Measurements from ENCODE around the gene GJA3. TPM values are rescaled to one million over a fixed set of nuclear protein-coding genes. Genes with fewer than 3 reads are reported as not detected.
A peak's percentile ranks its signal among the peaks of the same experiment; 100 is the strongest.

GJA3 gene
- total and polyA plus RNA-seq, 2 of the 8 experiments (the other 6 are each of a cell fraction or from before 2014, with no cell fraction given): 0.12 to 0.60 TPM

DNA sequence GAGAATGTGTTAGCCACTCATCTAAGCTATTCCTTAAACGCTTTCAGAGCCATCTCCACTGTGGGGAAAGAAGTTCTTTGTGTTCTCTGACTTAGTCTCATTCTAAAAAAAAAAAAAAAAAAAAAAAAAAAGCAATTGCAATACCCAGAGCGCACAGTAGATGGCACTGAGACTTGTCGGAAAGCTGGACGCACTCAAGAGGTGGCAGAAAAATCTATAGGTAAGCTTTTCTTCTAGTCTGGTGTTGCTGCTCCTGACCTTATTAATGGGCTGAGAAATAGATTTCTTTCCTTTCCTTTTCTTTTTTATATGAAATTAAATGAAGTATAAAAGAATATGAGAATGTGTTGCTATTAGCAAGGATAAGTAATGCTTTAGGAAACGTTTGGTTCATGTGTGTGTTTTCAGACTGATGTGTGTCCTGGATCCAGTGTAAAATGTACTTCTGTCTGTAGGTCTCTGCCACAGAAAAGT is 36.5 kb upstream of the GJA3 start:
- POLR2A ChIA-PET (ENCODE audit: partially characterized antibody): no interaction called here

More for the DNA sequence above, 36.5 kb upstream of the GJA3 start:
- H3K79me2 ChIP-seq (ENCODE audit: control insufficient read depth in 1 of 2, insufficient read depth in 2 of 2, low read length in 2 of 2): no peaks in the 10 kb centered on the region
- no peak overlapping the region for H3K27ac ChIP-seq (ENCODE audit: low read depth, low read length)
- peaks cover 28 to 49% (median 45%) of the 10 kb centered on the region in 4 experiments for H3K27me3 ChIP-seq (replicated peaks in 1 of 4; ENCODE audit: control insufficient read depth in 3 of 4, extremely low read depth in 1 of 4, insufficient read depth in 3 of 4, low read length in 3 of 4)
- H2BK15ac ChIP-seq (ENCODE audit: low read length): no peak overlapping the region
- H2BK5ac ChIP-seq (ENCODE audit: low read depth, low read length): no peak overlapping the region
- no peak overlapping the region for H4K8ac ChIP-seq (ENCODE audit: extremely low read depth, insufficient read depth, low read length)
- H3K14ac ChIP-seq (ENCODE audit: insufficient read length): no peak overlapping the region
- H2BK12ac ChIP-seq (ENCODE audit: low read depth, low read length): no peak overlapping the region
- no peak overlapping the region for H3K4ac ChIP-seq (replicated peaks; ENCODE audit: insufficient read length, low read depth, low read length)
- H4K20me1 ChIP-seq (replicated peaks in 1 of 2; ENCODE audit: control insufficient read depth in 1 of 2, insufficient read depth in 2 of 2, low read length in 2 of 2): peaks cover 0 to 7% of the 10 kb centered on the region in 2 experiments
- H3K23me2 ChIP-seq (ENCODE audit: low read depth, low read length): no peaks in the 10 kb centered on the region; the same call in 1 of the 2 replicates
- H3K9ac ChIP-seq (replicated peaks in 1 of 4; ENCODE audit: extremely low read depth in 1 of 4, low read depth in 3 of 4, low read length in 3 of 4): no peak overlapping the region
- H2AFZ ChIP-seq (ENCODE audit: low read length): no peak overlapping the region
- DNase-seq (ENCODE audit: low read depth in 1 of 2, low spot score in 2 of 2) (no peak), FAIRE-seq (no peak)
- TF ChIP-seq RAD21 (IDR thresholded peaks at IDR 0.05 in 1 of 2, conservative IDR thresholded peaks at IDR 0.05 in 1 of 2; ENCODE audit: low read depth in 2 of 2, low read length in 2 of 2): peak; percentile 74 to 77
- no peak for TF ChIP-seq TCF12 (IDR thresholded peaks at IDR 0.05; ENCODE audit: low read depth, low read length)
- TF ChIP-seq, protein P1, sequence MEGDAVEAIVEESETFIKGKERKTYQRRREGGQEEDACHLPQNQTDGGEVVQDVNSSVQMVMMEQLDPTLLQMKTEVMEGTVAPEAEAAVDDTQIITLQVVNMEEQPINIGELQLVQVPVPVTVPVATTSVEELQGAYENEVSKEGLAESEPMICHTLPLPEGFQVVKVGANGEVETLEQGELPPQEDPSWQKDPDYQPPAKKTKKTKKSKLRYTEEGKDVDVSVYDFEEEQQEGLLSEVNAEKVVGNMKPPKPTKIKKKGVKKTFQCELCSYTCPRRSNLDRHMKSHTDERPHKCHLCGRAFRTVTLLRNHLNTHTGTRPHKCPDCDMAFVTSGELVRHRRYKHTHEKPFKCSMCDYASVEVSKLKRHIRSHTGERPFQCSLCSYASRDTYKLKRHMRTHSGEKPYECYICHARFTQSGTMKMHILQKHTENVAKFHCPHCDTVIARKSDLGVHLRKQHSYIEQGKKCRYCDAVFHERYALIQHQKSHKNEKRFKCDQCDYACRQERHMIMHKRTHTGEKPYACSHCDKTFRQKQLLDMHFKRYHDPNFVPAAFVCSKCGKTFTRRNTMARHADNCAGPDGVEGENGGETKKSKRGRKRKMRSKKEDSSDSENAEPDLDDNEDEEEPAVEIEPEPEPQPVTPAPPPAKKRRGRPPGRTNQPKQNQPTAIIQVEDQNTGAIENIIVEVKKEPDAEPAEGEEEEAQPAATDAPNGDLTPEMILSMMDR (IDR thresholded peaks at IDR 0.05; ENCODE audit: control extremely low read depth in 1 of 3, insufficient read depth in 1 of 3, low read depth in 1 of 3, low read length in 3 of 3): peak; percentile 37 to 58 (median 53)
- H4K91ac ChIP-seq (replicated peaks; ENCODE audit: insufficient read length, low read length): no peak overlapping the region
- H4K5ac ChIP-seq (ENCODE audit: insufficient read length, low read depth, low read length): no peak overlapping the region
- peaks cover 0 to 9% (median 3%) of the 10 kb centered on the region in 4 experiments; a peak in 5 of 7 replicates for H3K4me1 ChIP-seq (replicated peaks in 1 of 4; ENCODE audit: control insufficient read depth in 3 of 4, insufficient read depth in 4 of 4, low read length in 3 of 4)
- H2BK120ac ChIP-seq (replicated peaks; ENCODE audit: low read depth, low read length): no peak overlapping the region
- H3K79me1 ChIP-seq (ENCODE audit: low read depth, low read length): no peaks in the 10 kb centered on the region
- no peak overlapping the region for H2BK20ac ChIP-seq (ENCODE audit: low read length)
- no peak overlapping the region for H3K18ac ChIP-seq (ENCODE audit: extremely low read depth, low read length)
- H3K56ac ChIP-seq (replicated peaks; ENCODE audit: insufficient read length, low read depth, low read length): no peak overlapping the region
- no peak overlapping the region for H3K4me2 ChIP-seq (ENCODE audit: insufficient read depth in 1 of 2, low read depth in 2 of 2, low read length in 2 of 2)
- no peak overlapping the region for H2AK5ac ChIP-seq (ENCODE audit: low read depth, low read length)
- WGBS, 2 experiments (ENCODE audit: extremely low coverage in 1 of 2, insufficient coverage in 1 of 2, insufficient read length in 1 of 2, insufficient replicate concordance in 2 of 2, low coverage in 1 of 2, low lambda C conversion rate in 2 of 2, missing lambda C conversion rate in 1 of 2): 12% methylated on average over 4 of the region's 5 CpGs; no CpG with 5 or more reads in 1 of the 2 experiments
- no peaks in the 10 kb centered on the region; a peak in 1 of 8 replicates for H3K36me3 ChIP-seq (ENCODE audit: control insufficient read depth in 2 of 4, insufficient read depth in 4 of 4, low read length in 3 of 4)
- peaks cover 0 to 3% of the 10 kb centered on the region in 2 experiments; a peak in 1 of 4 replicates for H3K9me3 ChIP-seq (ENCODE audit: insufficient read depth in 2 of 2, low read depth in 1 of 2, low read length in 1 of 2)
- H3K23ac ChIP-seq (ENCODE audit: insufficient read length): no peak overlapping the region
- H3K4me3 ChIP-seq (ENCODE audit: extremely low read depth in 1 of 4, insufficient read depth in 2 of 4, low read depth in 3 of 4, low read length in 4 of 4): no peak overlapping the region
- CTCF ChIA-PET (ENCODE audit: partially characterized antibody): interaction anchor here (0.6 to 4.6 kb wide), 44 partner anchors 9 to 1270 kb away, joined by 3 to 23 read pairs (median 3); no protein-coding TSS in a partner anchor
